COLO829 (cell line): ENCODE data around the gene STK10.

Source experiments
- DNase-seq: peaks from one replicate; pipeline ENCODE4 v3.0.0; 2012; ENCODE audit warnings: low spot score

STK10 gene

DNA sequence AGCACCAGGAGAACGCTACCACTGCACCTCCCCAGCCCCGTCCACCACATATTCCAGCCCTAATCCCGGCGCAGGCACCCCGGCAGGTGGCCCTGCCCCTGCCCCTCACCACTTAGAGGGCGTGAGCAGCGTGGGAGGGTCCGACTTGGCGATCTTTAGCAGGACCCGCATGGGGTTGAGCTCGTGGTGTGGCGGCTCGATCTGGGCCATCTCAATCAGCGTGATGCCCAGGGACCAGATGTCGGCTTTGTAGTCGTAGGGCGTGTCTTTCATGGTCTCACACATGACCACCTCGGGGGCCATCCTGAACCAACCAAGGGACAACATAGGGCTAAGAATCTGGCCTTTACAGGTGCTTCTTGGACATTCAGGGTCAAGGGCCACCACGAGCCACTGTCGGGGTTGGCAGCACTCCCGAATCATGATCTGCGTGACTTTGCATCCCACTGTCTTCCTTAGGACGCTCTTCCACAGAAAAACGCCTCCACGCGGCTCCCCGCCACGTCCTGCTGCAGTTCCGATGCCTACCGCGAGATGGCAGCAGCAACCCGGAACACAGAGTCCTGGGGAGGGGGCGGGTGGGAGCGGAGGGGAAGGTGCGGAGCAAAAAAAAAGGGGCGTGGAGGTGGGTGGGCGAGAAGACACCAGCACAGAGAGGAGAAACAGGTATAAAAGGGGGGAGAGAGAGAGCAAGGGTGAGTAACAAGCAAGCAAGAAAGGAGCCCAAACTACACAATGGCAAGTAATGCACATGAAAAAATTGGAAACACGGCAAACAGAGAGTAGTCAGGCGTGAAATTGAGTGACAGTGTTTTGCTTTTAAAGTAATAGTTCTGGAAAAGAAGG, 81.3 kb downstream of the STK10 start:
- peak; percentile 11 for DNase-seq

- no peak for DNase-seq
Observed at GRCh38 chr5:172105811-172106210, 82.2 kb downstream of the STK10 start.

- DNase-seq: no peak
Observed at GRCh38 chr5:172104801-172105701, 83.0 kb downstream of the STK10 start.

GRCh38 chr5:172104021-172104420, 84.0 kb downstream of the STK10 start:
- DNase-seq: no peak

DNA sequence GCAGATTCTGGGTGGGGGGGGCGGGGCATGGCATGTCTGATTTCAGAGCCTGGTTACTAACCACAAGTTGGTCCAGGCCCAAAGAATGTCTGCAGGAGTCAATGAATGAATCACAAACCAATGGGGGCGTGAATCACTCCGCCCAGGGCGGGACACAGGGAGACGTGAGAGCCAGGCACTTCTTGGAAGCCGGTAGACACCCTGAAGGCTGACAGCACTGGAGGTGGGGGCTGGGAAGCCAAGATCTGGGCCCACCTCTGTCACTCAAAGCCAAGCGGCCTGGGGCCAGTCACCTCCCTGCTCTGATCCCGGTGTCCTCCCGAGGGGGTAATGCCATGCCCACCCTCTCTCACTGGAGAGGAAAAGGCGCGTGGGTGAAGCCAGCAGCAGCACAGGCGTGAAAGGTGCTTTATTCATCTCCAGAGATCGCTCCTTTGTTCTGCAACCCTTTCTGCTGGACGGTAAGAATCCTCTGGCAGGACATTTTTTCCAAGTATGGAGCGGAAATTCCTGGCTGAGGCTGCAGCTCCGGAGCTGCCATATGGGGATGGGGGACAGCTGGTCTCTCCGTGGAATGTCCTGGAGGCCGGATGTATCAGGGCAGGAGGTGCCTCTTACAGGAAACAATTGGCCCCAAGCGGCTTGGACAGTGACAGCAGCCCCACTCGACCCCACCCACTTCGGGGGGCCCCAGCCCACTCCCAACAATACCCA, 85.0 kb downstream of the STK10 start:
- peak; percentile 57 for DNase-seq

GRCh38 chr5:172102218-172102870, 85.7 kb downstream of the STK10 start:
- DNase-seq: no peak

GRCh38 chr5:172101547-172102217, 86.3 kb downstream of the STK10 start:
- DNase-seq: no peak

GRCh38 chr5:172098883-172099282, 89.1 kb downstream of the STK10 start:
- DNase-seq: no peak

DNA sequence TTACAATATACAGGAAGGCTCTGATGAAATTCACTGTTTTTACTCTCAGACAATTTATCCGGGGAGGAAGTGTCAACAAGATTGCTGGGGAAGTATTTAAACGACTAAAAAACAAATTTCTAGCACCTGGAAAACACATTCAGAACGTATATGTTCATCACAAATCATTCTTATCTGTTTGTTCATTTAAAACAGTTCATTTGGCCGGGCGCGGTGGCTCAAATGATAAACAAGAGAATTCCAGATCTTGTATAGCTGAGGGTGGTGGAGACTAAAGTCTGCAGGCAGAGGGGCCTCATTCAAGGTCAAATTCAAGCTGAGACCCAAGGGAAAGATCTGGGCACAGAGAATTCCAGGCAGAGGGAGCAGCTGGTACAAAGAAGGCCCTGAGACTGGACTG, 90.0 kb downstream of the STK10 start:
- DNase-seq: no peak

GRCh38 chr5:172097356-172097755, 90.7 kb downstream of the STK10 start:
- DNase-seq: no peak

DNA sequence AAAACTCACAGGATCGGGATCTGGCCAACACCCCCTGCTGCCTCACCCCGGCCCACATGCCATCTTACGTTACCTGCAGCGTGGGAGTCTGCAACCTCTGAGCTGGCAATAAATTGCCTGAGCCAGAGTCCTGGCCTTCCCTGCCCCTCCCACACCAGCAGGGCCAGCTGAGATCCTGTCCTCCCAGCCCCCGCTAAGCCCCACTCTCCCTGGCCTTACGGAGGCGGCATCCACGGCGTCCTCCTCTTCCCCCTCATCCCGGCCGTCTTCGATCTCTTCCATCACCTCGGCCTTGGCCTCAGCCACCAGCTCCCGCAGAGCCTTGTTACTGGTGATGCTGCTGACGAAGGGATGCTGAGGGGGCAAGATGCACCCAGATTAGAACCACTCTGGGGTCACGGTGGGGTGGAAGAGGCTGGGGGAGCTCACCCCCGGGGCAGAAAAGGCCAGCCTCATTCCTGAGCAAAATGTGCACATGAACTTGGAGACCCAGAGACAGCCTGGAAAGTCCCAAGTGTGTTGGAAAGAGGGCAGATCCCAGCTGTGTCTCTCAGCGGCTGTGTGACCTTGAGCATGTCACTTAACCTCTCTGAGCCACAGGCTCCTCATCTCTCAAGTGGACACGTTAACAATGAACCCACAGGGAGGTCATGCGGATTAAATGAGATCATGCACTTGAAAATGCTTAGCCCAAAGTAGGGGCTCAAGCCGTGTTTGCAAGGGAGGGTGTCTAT, 91.7 kb downstream of the STK10 start:
- DNase-seq: no peak

- DNase-seq: no peak
Observed at GRCh38 chr5:172095368-172096206, 92.4 kb downstream of the STK10 start.

GRCh38 chr5:172093965-172094364, 94.1 kb downstream of the STK10 start:
- no peak for DNase-seq

DNA sequence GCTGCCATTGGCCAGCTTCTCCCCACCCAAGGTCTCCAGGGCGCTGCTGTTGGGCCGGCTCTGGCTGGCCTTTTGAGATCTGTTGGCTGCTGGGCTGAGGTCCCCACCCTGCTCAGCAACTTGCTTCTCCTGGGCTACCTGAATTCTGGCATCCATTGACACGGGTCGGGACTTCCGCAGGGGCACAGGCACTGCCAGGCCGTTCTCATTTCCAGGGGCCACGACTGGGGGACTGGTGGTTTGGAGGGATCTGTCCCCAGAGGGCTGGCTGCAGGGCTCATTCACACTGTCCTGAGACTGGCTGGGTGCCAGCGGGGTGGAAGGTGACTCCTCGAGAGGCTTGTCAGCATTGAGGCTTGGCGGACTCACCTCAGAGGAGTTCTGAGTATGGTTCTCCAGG, 94.5 kb downstream of the STK10 start:
- no peak for DNase-seq

- DNase-seq: no peak
Observed at GRCh38 chr5:172091956-172092732, 95.9 kb downstream of the STK10 start.

DNA sequence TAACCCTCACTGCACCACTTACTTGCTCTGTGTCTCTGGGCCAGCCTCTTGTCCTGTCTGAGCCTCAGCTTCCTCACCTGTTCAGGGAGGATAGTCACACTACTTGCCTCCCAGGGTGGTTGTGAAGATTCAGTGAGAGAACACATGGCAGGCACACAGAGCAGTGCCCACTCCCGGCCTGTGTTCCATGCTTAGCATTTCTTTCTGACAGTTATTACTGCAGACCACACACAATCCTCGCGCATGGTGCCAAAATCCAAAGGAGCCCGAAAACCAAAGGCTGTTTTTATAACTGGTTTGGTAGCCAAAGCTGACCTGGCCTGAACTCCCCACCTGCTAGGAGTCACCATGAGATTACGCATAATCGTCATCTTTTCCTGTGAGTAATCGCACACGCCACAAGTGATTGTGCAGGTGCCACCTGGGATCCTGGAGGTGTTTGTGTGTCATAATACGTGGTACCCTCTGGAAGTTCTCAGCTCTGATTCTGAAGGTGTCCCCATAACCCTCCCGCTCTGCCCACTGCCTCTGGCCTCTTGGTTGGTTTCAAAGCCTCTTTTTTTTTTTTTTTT, 97.0 kb downstream of the STK10 start:
- DNase-seq: no peak

DNA sequence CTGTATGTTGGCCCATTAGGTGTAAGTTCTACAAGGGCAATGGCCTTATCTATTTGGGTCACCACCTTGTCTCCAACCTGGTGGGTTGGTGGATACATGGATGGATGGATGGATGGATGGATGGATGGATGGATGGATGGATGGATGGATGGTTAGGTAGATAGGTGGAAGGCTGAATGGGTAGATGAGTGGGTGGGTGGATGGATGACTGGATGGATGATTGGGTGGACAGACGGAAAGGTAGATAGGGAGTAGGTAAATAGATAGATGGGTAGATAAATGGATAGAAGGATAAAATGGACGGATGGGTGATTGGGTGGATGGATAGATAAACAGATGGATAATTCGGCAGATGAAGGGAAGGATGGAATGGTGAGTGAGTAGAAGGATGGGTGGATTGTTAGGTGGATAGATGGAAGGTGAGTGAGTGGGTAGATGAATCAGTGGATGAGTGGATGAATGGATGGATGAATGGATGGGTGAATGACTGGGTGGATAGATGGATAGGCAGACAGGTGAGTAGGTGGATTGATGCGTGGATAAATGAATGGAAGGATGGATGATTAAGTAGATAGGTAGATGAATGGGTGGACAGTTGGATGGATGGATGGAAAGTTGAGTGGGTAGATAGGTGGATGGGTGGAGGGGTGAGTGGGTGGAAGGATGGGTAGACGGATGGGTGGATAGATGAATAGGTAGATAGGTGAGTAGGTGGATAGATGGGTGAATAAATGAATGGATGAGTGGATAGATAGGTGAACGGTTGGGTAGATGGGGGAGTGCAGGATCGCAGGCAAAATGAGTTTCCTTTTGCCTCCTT, 98.5 kb downstream of the STK10 start:
- no peak for DNase-seq

DNA sequence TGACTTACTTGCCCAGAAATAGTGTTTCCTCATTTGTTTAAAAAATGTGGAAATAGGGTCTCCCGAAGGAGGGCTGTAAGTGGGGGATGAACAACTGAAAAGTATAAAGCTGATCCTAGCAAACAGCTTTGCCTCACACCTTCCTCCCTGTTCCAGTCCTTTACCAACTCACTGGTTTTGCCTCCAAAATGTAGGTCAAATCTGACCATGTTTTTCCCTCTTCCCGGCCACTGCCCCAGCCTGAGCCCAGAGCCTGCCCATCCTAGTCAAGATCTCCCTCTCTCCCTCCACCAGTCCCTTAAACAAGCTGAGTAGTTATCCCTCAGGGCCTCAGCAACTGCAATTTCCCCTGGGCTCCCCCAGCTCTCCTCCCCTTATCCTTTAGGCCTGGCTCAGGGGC, 99.2 kb downstream of the STK10 start:
- DNase-seq: no peak
